GM19240 (cell line): Measurements from ENCODE around the gene PCDHGA1.

Source experiments
- DNase-seq: peaks from one replicate; pipeline ENCODE4 v3.0.0; 2011; ENCODE audit warnings: low spot score; ENCODE audit not compliant: insufficient read length

Gene PCDHGA1

GRCh38 chr5:141490771-141491170 is 160.5 kb downstream of the PCDHGA1 start:
- DNase-seq, result no peak

DNA sequence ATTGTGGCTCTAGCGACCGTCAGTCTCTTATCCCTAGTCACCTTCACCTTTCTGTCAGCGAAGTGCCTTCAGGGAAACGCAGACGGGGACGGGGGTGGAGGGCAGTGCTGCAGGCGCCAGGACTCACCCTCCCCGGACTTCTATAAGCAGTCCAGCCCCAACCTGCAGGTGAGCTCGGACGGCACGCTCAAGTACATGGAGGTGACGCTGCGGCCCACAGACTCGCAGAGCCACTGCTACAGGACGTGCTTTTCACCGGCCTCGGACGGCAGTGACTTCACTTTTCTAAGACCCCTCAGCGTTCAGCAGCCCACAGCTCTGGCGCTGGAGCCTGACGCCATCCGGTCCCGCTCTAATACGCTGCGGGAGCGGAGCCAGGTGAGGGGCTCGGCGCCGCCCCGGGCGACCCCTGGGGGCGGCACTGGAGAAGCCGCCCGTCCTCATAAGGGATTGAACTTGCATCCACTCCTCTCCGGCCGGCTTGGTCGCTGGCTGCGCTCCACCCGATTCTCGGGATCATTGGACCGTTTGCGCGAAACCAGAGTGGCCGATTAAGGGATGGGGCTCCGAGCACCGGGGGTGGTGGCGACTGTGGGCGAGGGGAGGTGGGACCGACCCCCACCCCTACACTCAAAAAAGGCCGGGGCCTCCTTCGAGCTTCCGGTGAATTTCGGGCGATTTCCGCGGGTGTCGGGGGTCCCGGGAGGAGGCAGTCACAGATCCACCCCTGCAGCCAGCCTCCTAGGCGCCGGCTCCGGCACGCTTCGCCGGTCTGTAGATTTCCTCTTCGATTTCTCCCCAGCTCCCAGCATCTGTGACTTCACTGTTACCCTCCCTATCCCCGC is 161.2 kb downstream of the PCDHGA1 start:
- no peak for DNase-seq

GRCh38 chr5:141492168-141492885 is 162.0 kb downstream of the PCDHGA1 start:
- DNase-seq, result no peak

GRCh38 chr5:141493500-141494422 is 163.4 kb downstream of the PCDHGA1 start:
- DNase-seq, result no peak

DNA sequence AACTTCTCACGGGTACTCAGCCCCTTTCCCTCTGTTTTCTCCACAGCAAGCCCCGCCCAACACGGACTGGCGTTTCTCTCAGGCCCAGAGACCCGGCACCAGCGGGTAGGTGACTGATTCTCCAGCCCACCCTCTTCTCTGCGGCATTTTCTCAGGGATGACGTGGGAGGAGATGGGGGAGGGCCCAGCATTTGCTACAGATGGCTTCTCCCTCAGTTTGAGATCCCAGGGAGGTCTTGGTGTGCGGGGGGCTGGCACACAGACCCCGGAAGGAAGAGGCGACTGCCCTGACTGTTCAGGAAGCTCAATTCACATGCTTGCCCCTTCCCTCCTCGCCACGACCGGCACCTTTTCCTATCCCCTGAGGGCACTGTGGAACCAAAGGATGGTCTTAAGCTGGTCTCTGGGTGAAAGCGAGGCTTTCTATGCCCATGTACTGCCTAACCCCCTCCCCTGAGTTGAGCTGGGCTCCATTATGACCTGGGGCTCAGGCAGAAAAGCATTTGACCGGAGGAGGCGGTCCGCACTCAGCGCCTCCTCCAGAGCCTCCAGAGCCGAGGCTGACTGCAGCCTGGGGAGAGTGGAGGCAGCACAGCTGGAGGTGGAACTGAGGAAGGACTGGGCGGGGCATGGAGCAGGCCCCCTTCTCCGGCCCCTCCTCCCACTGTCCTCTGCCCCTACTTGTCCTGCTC is 164.6 kb downstream of the PCDHGA1 start:
- no peak for DNase-seq

GRCh38 chr5:141495453-141495811 is 165.1 kb downstream of the PCDHGA1 start:
- no peak for DNase-seq

GRCh38 chr5:141496038-141496437 is 165.7 kb downstream of the PCDHGA1 start:
- DNase-seq, result no peak

- no peak for DNase-seq
These were observed 171.4 kb downstream of the PCDHGA1 start for GRCh38 chr5:141501761-141502160.

- DNase-seq, result no peak
These were observed 173.4 kb downstream of the PCDHGA1 start for GRCh38 chr5:141503681-141504080.

DNA sequence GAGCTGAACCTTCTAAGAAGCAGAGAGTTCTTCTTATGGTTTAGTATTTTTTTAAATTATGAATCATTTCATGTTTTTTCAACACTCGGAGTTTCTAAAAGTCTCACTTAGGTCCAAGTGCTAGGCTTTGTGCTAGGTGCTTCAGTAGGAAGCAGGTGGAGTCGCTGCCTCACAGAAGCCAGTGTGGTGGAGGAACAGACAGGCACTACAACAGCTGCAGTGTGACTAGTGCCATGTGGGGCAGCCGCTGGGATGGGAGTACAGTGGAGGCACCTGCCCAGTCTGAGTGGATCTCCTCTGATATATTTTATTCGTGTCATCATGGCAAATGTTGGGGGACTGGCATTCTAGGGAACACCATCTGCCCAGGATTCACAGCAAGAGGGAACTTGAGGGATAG is 173.9 kb downstream of the PCDHGA1 start:
- no peak for DNase-seq

DNA sequence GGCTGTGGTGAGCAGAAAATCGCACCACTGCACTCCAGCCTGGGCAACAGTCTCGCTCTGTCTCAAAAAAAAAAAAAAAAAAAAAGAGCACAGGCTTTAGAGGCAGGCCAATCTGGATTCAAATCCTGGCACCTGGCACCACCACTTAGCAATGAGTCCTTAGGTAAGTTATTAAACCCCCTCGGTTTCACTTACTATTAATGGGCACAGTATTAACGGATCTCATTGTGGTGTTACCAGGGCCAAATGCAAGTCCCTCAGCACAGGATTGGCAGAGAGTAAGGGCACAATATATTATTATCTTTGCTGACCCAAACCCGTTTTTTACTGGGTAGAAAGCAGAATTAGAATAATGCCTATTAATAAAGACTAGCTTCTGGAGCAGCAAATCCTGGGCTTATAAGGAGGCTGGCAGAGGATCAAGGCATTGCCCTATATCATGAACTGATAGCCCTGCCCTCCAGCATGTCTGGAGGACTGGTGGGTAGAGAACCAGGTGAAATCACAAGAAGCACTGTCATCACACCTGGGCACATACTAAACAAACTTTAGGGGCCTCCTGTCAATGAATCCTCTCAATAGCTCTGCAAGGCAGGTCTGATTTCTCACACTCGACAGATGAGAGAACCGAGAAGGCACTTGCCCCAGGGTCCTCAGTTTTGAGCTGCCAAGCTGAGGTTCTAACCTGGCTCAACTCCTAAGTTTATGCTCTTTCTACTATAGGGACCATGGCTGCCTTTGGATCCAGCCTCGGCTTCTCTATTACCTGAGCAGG is 176.3 kb downstream of the PCDHGA1 start:
- no peak for DNase-seq

- no peak for DNase-seq
These were observed 177.2 kb downstream of the PCDHGA1 start for GRCh38 chr5:141507387-141508091.

- no peak for DNase-seq
These were observed 178.1 kb downstream of the PCDHGA1 start for GRCh38 chr5:141508440-141508797.

GRCh38 chr5:141508798-141509611 is 178.7 kb downstream of the PCDHGA1 start:
- no peak for DNase-seq

GRCh38 chr5:141510160-141510559 is 179.8 kb downstream of the PCDHGA1 start:
- DNase-seq, result no peak

- DNase-seq, result no peak
These were observed 180.7 kb downstream of the PCDHGA1 start for GRCh38 chr5:141510850-141511601.

- DNase-seq, result no peak
These were observed 181.5 kb downstream of the PCDHGA1 start for GRCh38 chr5:141511771-141512325.

- peak; percentile 58 for DNase-seq
These were observed 182.1 kb downstream of the PCDHGA1 start for GRCh38 chr5:141512390-141512910.
